Measurements from ENCODE around the gene SLCO2B1.

The SLCO2B1 gene

GRCh38 chr11:75242722-75243600 is 92.1 kb downstream of the SLCO2B1 start (continued):
- TF ChIP-seq HIC1 (tag by site-specific recombination; IDR thresholded peaks at IDR 0.05), result no peak

GRCh38 chr11:75244052-75244814 is 93.3 kb downstream of the SLCO2B1 start:
- POLR2A ChIA-PET, result no interaction called here

More at GRCh38 chr11:75244052-75244814, 93.3 kb downstream of the SLCO2B1 start:
- Histone ChIP-seq H3K9me3 (ENCODE audit: control insufficient read depth, insufficient read depth, low read depth, low read length) (no peaks in the 10 kb centered on the region), H3K27ac (ENCODE audit: extremely low read depth, low read depth, low read length) (no peak overlapping the region), H3K36me3 (ENCODE audit: control insufficient read depth in 2 of 2, insufficient read depth in 1 of 2, low read length in 2 of 2) (no peaks in the 10 kb centered on the region), H3K4me1 (ENCODE audit: control insufficient read depth, insufficient read depth, low read length) (no peaks in the 10 kb centered on the region), H3K4me3 (ENCODE audit: low read depth, low read length) (no peak overlapping the region)
- CTCF ChIA-PET, result interaction anchor here (0.8 to 9.3 kb wide), 13 partner anchors 10 to 318 kb away, joined by 3 to 273 read pairs (median 3); no protein-coding TSS in a partner anchor
- no peak for TF ChIP-seq ZNF571 (tag by site-specific recombination; IDR thresholded peaks at IDR 0.05)
- TF ChIP-seq ZNF707 (tag by site-specific recombination; IDR thresholded peaks at IDR 0.05), result no peak
- TF ChIP-seq ZNF26 (tag by site-specific recombination; IDR thresholded peaks at IDR 0.05), result no peak
- no peak for TF ChIP-seq ZNF518A (tag by site-specific recombination; conservative IDR thresholded peaks at IDR 0.05; ENCODE audit: low read depth)
- TF ChIP-seq GLIS2 (tag by site-specific recombination; IDR thresholded peaks at IDR 0.05), result no peak
- no peak for TF ChIP-seq ZNF623 (tag by site-specific recombination; IDR thresholded peaks at IDR 0.05)
- TF ChIP-seq TRIM28 (IDR thresholded peaks at IDR 0.05; ENCODE audit: borderline replicate concordance, low read length), result no peak
- TF ChIP-seq ZNF561 (tag by site-specific recombination; IDR thresholded peaks at IDR 0.05; ENCODE audit: borderline replicate concordance), result no peak

All from HEK293 (cell line).